ENCODE measurements around the gene CA10.

The CA10 gene

GRCh38 chr17:52047086-52047485 lies 111.4 kb downstream of the CA10 start:
- H2AFZ ChIP-seq (ENCODE audit: low read length), result no peak overlapping the region
- H4K20me1 ChIP-seq (ENCODE audit: insufficient read depth, low read length), result no peaks in the 10 kb centered on the region
- TF ChIP-seq CTCF (IDR thresholded peaks at IDR 0.05; ENCODE audit: low read length), result no peak
- no peak for TF ChIP-seq EZH2 (IDR thresholded peaks at IDR 0.05; ENCODE audit: borderline replicate concordance, low read length)
- no peak overlapping the region for H3K4me3 ChIP-seq (ENCODE audit: low read depth, low read length, poor library complexity, severe bottlenecking)
- H3K27me3 ChIP-seq (ENCODE audit: insufficient read depth, low read length), result no peaks in the 10 kb centered on the region
- H3F3A ChIP-seq (ENCODE audit: insufficient read depth, low read length), result no peaks in the 10 kb centered on the region
- H3K27ac ChIP-seq (ENCODE audit: low read depth, low read length, poor library complexity, severe bottlenecking), result no peak overlapping the region
- H3K4me1 ChIP-seq (ENCODE audit: insufficient read depth, low read length, severe bottlenecking), result no peaks in the 10 kb centered on the region
- H3K36me3 ChIP-seq (ENCODE audit: insufficient read depth, low read length), result no peaks in the 10 kb centered on the region
- H3K4me2 ChIP-seq (ENCODE audit: low read length), result no peak overlapping the region
- H3K79me2 ChIP-seq (ENCODE audit: insufficient read depth, low read length), result no peaks in the 10 kb centered on the region
- no peaks in the 10 kb centered on the region for H3K9me2 ChIP-seq (ENCODE audit: low read depth, low read length)
- no peaks in the 10 kb centered on the region for H3K9me3 ChIP-seq (ENCODE audit: low read length)
- no peak overlapping the region for H3K9ac ChIP-seq (ENCODE audit: low read length)

DNA sequence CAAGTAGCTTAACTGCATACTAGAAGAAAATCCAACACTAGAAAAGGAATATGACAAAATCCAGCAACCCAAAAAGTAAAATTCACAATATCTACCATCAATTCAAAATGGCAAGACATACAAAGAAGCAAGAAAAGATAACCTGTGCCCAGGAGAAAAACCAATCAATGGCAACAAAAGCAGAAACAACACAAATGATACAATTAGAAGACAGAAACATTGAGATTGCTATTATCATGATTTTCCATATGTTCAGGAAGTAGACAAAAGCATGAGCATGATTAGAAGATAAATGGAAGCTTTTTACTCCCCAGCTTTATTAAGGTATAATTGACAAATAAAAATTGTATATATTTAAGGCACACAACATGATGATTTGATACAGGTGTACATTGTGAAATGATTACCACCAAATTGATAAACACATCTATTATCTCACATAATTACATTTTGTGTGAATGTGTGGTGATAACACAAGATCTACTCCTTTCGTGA lies 117.3 kb downstream of the CA10 start:
- Histone ChIP-seq H3K79me2 (ENCODE audit: insufficient read depth, low read length) (no peaks in the 10 kb centered on the region), H3F3A (ENCODE audit: insufficient read depth, low read length) (no peaks in the 10 kb centered on the region), H3K36me3 (ENCODE audit: insufficient read depth, low read length) (no peaks in the 10 kb centered on the region), H2AFZ (ENCODE audit: low read length) (no peak overlapping the region), H3K9ac (ENCODE audit: low read length) (no peak overlapping the region), H3K9me3 (ENCODE audit: low read length) (no peaks in the 10 kb centered on the region), H3K4me2 (ENCODE audit: low read length) (no peak overlapping the region), H4K20me1 (ENCODE audit: insufficient read depth, low read length) (no peaks in the 10 kb centered on the region), H3K4me3 (ENCODE audit: low read depth, low read length, poor library complexity, severe bottlenecking) (no peak overlapping the region), H3K27me3 (ENCODE audit: insufficient read depth, low read length) (no peaks in the 10 kb centered on the region), H3K9me2 (ENCODE audit: low read depth, low read length) (no peaks in the 10 kb centered on the region), H3K27ac (ENCODE audit: low read depth, low read length, poor library complexity, severe bottlenecking) (no peak overlapping the region), H3K4me1 (ENCODE audit: insufficient read depth, low read length, severe bottlenecking) (no peaks in the 10 kb centered on the region)
- TF ChIP-seq EZH2 (IDR thresholded peaks at IDR 0.05; ENCODE audit: borderline replicate concordance, low read length) (no peak), CTCF (IDR thresholded peaks at IDR 0.05; ENCODE audit: low read length) (no peak)

- no peaks in the 10 kb centered on the region for H3K9me2 ChIP-seq (ENCODE audit: low read depth, low read length)
- H3K79me2 ChIP-seq (ENCODE audit: insufficient read depth, low read length), result no peaks in the 10 kb centered on the region
- H3K36me3 ChIP-seq (ENCODE audit: insufficient read depth, low read length), result no peaks in the 10 kb centered on the region
- no peaks in the 10 kb centered on the region for H3F3A ChIP-seq (ENCODE audit: insufficient read depth, low read length)
- H3K27ac ChIP-seq (ENCODE audit: low read depth, low read length, poor library complexity, severe bottlenecking), result no peak overlapping the region
- no peak overlapping the region for H3K4me3 ChIP-seq (ENCODE audit: low read depth, low read length, poor library complexity, severe bottlenecking)
- no peak overlapping the region for H3K9ac ChIP-seq (ENCODE audit: low read length)
- no peaks in the 10 kb centered on the region for H3K27me3 ChIP-seq (ENCODE audit: insufficient read depth, low read length)
- TF ChIP-seq CTCF (IDR thresholded peaks at IDR 0.05; ENCODE audit: low read length), result no peak
- TF ChIP-seq EZH2 (IDR thresholded peaks at IDR 0.05; ENCODE audit: borderline replicate concordance, low read length), result no peak
- no peak overlapping the region for H2AFZ ChIP-seq (ENCODE audit: low read length)
- no peaks in the 10 kb centered on the region for H3K9me3 ChIP-seq (ENCODE audit: low read length)
- H3K4me2 ChIP-seq (ENCODE audit: low read length), result no peak overlapping the region
- H4K20me1 ChIP-seq (ENCODE audit: insufficient read depth, low read length), result no peaks in the 10 kb centered on the region
- no peaks in the 10 kb centered on the region for H3K4me1 ChIP-seq (ENCODE audit: insufficient read depth, low read length, severe bottlenecking)
Measured at GRCh38 chr17:52036416-52036815, 122.1 kb downstream of the CA10 start.
